K562 (cell line): ENCODE measurements around the gene HPCAL1. TPM values are rescaled to one million over a fixed set of nuclear protein-coding genes. Genes with fewer than 3 reads are reported as not detected.
A peak's percentile ranks its signal among the peaks of the same experiment; 100 is the strongest.

Source experiments
- BACH1 ChIP-seq: fragments of 200-800 bp; sonication (Bioruptor generic); IDR thresholded peaks from 2 replicates; pipeline ENCODE4 v1.6.1; 2016; ENCODE audit warnings: missing genetic modification characterization, missing compliant biosample characterization
- CUX1 ChIP-seq: fragments of 200-800 bp; sonication (Bioruptor generic); IDR thresholded peaks from 2 replicates; pipeline ENCODE4 v1.6.1; 2016; ENCODE audit warnings: missing genetic modification characterization, missing compliant biosample characterization
- CXXC5 ChIP-seq: fragments of 250-450 bp; sonication (Bioruptor Pico); IDR thresholded peaks from 2 replicates; pipeline ENCODE4 v1.8.0; 2022; ENCODE audit warnings: inconsistent platforms, mild to moderate bottlenecking, moderate library complexity
- DMBX1 ChIP-seq: fragments of 250-450 bp; sonication (Bioruptor Pico); IDR thresholded peaks from 2 replicates; pipeline ENCODE4 v1.8.0; 2022; ENCODE audit warnings: inconsistent platforms, mild to moderate bottlenecking, moderate library complexity, borderline replicate concordance
- FOXP1 ChIP-seq: sonication (generic); formaldehyde crosslinking; IDR thresholded peaks from 2 replicates; pipeline ENCODE4 v1.8.0; 2022; ENCODE audit warnings: mild to moderate bottlenecking, missing genetic modification reagents
- FUS ChIP-seq: fragments of 200-400 bp; formaldehyde crosslinking; optimal IDR thresholded peaks from 2 replicates; pipeline ENCODE3; 2017; ENCODE audit warnings: low read depth, low read length
- HNRNPLL ChIP-seq: fragments of 200-400 bp; formaldehyde crosslinking; IDR thresholded peaks from 2 replicates; pipeline ENCODE4 v1.6.1; 2017; ENCODE audit warnings: low read length, low read depth, mild to moderate bottlenecking; ENCODE audit not compliant: poor library complexity, severe bottlenecking
- NRF1 ChIP-seq, 2 experiments: fragments of 450-650 bp; IDR thresholded peaks in 1 of 2; conservative IDR thresholded peaks in 1 of 2; 2 replicates each; pipeline ENCODE4 v1.6.1; 2014; ENCODE audit warnings: mild to moderate bottlenecking in 2 of 2
- PCBP1 ChIP-seq: fragments of 200-400 bp; formaldehyde crosslinking; IDR thresholded peaks from 2 replicates; pipeline ENCODE4 v1.6.1; 2018; ENCODE audit warnings: mild to moderate bottlenecking, low read depth, low read length; ENCODE audit not compliant: poor library complexity, severe bottlenecking
- RAD21 ChIP-seq, 2 experiments: fragments of 250-450 bp in 1 of 2; fragments of 450-650 bp in 1 of 2; sonication (Bioruptor Pico) in 1 of 2; formaldehyde crosslinking in 1 of 2; IDR thresholded peaks in 1 of 2; conservative IDR thresholded peaks in 1 of 2; 2 replicates each; pipeline versions ENCODE4 v1.4.0 to v1.8.0; 2020 to 2022; ENCODE audit warnings: mild to moderate bottlenecking in 2 of 2, moderate library complexity in 1 of 2
- RBM39 ChIP-seq: fragments of 200-400 bp; formaldehyde crosslinking; optimal IDR thresholded peaks from 2 replicates; pipeline ENCODE3; 2018; ENCODE audit warnings: low read depth, low read length
- SMAD1 ChIP-seq: fragments of 150-350 bp; IDR thresholded peaks from 2 replicates; pipeline ENCODE4 v1.6.1; 2014; ENCODE audit warnings: low read length, low read depth; ENCODE audit not compliant: partially characterized antibody
- SMARCB1 ChIP-seq: IDR thresholded peaks from 2 replicates; pipeline ENCODE4 v1.6.1; 2011; ENCODE audit warnings: improper control_type of control experiment, low read depth; ENCODE audit not compliant: insufficient read length
- TCF7 ChIP-seq: sonication (generic); IDR thresholded peaks from 2 replicates; pipeline ENCODE4 v1.6.1; 2016; ENCODE audit warnings: antibody characterized with exemption, borderline replicate concordance
- ZNF174 ChIP-seq: fragments of 250-450 bp; sonication (Bioruptor Pico); IDR thresholded peaks from 2 replicates; pipeline ENCODE4 v1.4.0; 2020; ENCODE audit warnings: mild to moderate bottlenecking
- ZNF197 ChIP-seq: fragments of 200-800 bp; sonication (Bioruptor generic); IDR thresholded peaks from 2 replicates; pipeline ENCODE4 v1.6.1; 2016; ENCODE audit warnings: low read depth, missing genetic modification characterization, missing compliant biosample characterization
- ZNF280A ChIP-seq: fragments of 450-650 bp; IDR thresholded peaks from 2 replicates; pipeline ENCODE4 v1.6.1; 2018; ENCODE audit warnings: mild to moderate bottlenecking, low read depth; ENCODE audit not compliant: partially characterized antibody
- ZNF668 ChIP-seq: fragments of 250-450 bp; sonication (Bioruptor Pico); IDR thresholded peaks from 2 replicates; pipeline ENCODE4 v1.8.0; 2022; ENCODE audit warnings: mild to moderate bottlenecking, inconsistent platforms
- ZZZ3 ChIP-seq: fragments of 450-650 bp; IDR thresholded peaks from 2 replicates; pipeline ENCODE4 v1.6.1; 2016; ENCODE audit warnings: antibody characterized with exemption, mild to moderate bottlenecking, moderate library complexity
- polyA plus RNA-seq, 8 experiments: library from polyadenylated mRNA; depleted of rRNA in 4 of 8; stranded (reverse) in 5 of 8; unstranded in 3 of 8; fragments of >200 nt; fragmentation: Nextera tagmentation in 2 of 8; fragmentation: Illumina TruSeq in 1 of 8; extraction: Ambion mirVana in 2 of 8; extraction: Trizol in 1 of 8; gene quantifications; 2 replicates each; pipeline versions ENCODE4 v1.2.1 to v1.2.3, GENCODE V29; 2011 to 2014; ENCODE audit warnings: inconsistent platforms in 1 of 8, missing spikeins in 1 of 8
- total RNA-seq, 7 experiments: library from RNA; depleted of rRNA in 6 of 7; stranded (reverse); fragments of >200 nt in 6 of 7; fragmentation: Illumina TruSeq in 2 of 7; extraction: Trizol in 2 of 7; gene quantifications; 2 replicates each; pipeline versions ENCODE4 v1.2.1 to v1.2.3, GENCODE V29; 2011 to 2021; ENCODE audit warnings: low replicate concordance in 1 of 7

The HPCAL1 gene
- total and polyA plus RNA-seq, 9 of the 15 experiments (the other 6 are each of a cell fraction or from before 2014, with no cell fraction given) = 2.7 to 65.5 (median 23.9) TPM

- TF ChIP-seq ZNF668 (no peak), FOXP1 (no peak), PCBP1 (peak; percentile 6), BACH1 (no peak), DMBX1 (CRISPR knock-in tag) (no peak), CXXC5 (peak; percentile 42), TCF7 (0 out of 2 replicates have a peak, but pooled peaks have one; percentile 37), ZNF280A (no peak), RAD21 (CRISPR knock-in tag; conservative IDR thresholded peaks at IDR 0.05 in 1 of 2, IDR thresholded peaks at IDR 0.05 in 1 of 2) (peak; percentile 98 to 99), HNRNPLL (no peak), NRF1 (conservative IDR thresholded peaks at IDR 0.05 in 1 of 2, IDR thresholded peaks at IDR 0.05 in 1 of 2) (0 out of 4 replicates have a peak, but pooled peaks of 1 of the 2 experiments have one; percentile 18), SMARCB1 (no peak), RBM39 (no peak), FUS (no peak), ZZZ3 (no peak), ZNF174 (CRISPR knock-in tag) (no peak), SMAD1 (no peak), CUX1 (CRISPR knock-in tag) (no peak), ZNF197 (CRISPR knock-in tag) (no peak)
Measured at GRCh38 chr2:10434886-10435819, 132.4 kb downstream of the HPCAL1 start (continued).
